Body of pancreas (tissue), 4 donors: ENCODE results near the gene ENOX2.

Experiments
- CTCF ChIP-seq, 7 experiments: fragments of 450-650 bp in 4 of 7; fragments of 200-600 bp in 3 of 7; sonication (generic) in 3 of 7; IDR thresholded peaks; one replicate each; pipeline ENCODE4 v1.5.1; 2016 to 2019; ENCODE audit warnings: antibody characterized with exemption in 7 of 7
- POLR2A ChIP-seq, 3 donors: fragments of 450-650 bp; IDR thresholded peaks; one replicate each; pipeline ENCODE4 v1.6.1; 2016; ENCODE audit warnings: antibody characterized with exemption in 3 of 3, mild to moderate bottlenecking in 2 of 3

- TF ChIP-seq CTCF (IDR thresholded peaks at IDR 0.05) (no peak), POLR2A (IDR thresholded peaks at IDR 0.05) (no peak)
These were observed 211.4 kb downstream of the ENOX2 start for GRCh38 chrX:130691576-130691975.
